ENCODE measurements around the gene KCNG1.
"Not testable (repeated sequence)": the region's sequence is repeated elsewhere in the genome, so short reads cannot be mapped to it uniquely, and the experiment has no call there.

Gene KCNG1, protein sequence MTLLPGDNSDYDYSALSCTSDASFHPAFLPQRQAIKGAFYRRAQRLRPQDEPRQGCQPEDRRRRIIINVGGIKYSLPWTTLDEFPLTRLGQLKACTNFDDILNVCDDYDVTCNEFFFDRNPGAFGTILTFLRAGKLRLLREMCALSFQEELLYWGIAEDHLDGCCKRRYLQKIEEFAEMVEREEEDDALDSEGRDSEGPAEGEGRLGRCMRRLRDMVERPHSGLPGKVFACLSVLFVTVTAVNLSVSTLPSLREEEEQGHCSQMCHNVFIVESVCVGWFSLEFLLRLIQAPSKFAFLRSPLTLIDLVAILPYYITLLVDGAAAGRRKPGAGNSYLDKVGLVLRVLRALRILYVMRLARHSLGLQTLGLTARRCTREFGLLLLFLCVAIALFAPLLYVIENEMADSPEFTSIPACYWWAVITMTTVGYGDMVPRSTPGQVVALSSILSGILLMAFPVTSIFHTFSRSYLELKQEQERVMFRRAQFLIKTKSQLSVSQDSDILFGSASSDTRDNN

DNA sequence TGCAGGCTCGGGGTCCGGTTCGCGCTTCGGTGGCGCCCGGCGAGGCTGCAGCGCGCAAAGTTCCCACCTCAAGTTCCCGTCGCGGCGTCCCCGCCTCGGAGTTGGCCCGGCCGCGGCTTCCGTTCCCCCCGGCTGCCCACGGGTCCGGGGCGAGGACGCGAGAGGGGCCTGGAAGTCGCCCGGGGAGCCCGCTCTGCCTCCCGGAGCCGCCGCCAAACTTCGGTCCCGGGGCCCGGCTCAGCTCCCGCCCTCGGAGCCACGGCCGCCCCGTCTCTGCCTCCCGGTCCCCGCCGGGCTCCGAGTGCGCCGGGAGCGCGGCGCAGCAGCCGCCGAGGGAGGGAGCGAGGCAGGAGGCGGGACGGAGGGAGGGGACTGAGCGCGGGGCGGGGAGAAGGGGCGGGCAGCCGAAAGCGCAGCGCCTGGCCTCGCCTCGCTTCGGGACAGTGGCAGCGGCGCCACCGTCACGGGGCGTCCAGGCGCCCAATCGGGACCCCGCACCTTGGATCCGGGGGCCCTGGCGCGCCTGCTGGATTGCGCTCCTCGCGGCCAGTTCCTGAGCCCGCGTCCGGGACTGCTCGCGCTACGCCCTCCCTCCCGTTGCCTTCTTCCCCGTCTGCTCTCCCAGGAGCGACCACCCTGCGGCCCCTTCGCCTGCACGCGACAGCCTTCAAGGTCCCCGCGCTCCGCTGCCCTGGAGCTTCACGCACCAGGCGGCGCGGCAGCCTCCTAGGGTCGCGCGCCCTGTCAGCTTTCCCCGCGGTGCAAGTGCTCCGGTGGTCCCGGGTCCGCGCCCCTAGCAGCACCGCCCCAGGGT lies at the start of gene KCNG1:
Gene KCNG1, minus strand, starts transcription at position 305 of the 814 bp plus-strand sequence. CDS start 12,769 bp downstream, outside the sequence.
- peak in 1 of 2 donors; percentile 4 for DNase-seq

DNA sequence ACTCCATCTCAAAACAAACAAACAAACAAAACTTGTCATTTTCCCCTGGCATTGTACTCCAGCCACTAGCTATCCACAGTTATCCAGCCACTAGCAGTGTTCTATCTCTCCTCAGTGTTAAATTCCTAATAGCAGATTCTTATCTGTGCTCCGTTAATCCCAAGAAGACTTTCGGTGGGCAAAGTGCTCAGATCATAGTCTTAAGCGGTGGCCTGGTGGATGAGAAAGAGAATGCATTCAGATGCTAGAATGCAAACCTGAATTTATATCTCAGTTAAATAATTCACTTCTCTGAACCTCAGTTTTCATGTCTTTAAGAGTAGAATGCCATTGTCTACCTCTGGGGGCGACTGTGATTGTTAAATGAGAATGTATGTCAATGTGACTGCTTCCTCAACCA lies 47.7 kb upstream of the KCNG1 start:
- no peak for DNase-seq

DNA sequence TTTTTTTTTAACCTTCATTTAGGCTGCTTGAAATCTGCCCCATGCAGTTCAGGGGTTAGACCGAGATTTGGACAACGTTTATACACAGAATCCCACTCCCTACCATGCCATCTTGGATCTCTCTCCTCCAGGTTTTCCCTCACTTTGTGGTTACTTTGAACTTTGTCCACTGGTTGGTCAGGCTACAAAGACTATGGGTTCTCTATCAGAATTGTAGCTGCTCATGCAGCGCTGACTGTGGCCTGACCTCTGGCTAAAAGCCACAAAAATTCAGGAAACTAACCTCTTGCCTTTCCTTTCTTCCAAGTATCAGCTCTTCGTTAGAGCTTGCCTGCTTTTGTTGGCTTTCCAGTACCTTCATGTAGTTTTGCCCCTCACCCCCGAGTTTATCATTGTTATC lies 44.9 kb upstream of the KCNG1 start:
- no peak for DNase-seq

DNA sequence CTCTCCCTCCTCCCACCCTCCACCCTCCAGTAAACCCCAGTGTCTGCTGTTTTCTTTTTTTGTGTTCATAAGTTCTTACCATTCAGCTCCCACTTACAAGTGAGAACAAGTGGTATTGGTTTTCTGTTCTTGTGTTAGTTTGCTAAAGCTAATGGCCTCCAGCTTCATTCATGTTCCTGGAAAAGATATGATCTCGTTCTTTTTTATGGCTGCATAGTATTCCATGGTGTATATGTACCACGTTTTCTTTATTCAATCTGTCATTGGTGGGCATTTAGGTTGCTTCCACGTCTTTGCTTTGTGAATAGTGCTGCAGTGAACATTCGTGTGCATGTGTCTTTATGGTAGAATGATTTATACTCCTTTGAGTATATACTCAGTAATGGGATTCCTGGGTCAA lies 42.7 kb upstream of the KCNG1 start:
- no peak for DNase-seq

DNA sequence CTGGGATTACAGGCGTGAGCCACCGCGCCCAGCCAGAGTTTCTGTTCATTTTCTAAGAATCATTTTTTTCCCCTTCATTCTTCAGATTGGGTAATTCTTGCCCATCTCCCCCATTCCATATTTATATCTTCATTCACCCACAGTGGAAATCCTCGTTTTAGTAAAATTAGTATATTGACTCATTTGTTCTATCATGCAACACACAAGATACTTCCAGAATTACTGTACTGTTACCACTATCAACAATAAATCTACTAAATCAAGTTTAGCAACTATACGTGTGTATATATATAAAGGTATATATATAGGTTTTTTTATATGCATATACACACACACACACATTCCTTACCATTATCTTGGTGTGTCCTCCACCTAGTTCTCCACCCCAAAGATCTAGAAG lies 41.2 kb upstream of the KCNG1 start:
- no peak for DNase-seq

DNA sequence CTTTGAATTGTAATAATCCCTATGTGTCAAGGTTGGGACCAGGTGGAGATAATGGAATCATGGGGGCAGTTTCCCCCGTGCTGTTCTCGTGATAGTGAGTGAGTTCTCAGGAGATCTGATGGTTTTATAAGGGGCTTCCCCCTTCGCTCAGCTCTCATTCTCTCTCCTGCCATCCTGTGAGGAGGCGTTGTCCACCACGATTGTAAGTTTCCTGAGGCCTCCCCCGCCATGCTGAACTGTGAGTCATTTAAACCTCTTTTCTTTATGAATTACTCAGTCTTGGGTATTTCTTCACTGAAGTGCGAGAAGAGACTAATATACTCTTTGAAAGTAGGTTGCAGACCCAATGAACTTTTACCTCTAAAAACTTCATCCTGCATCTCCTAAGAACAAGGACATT lies 39.2 kb upstream of the KCNG1 start:
- DNase-seq, result no peak

DNA sequence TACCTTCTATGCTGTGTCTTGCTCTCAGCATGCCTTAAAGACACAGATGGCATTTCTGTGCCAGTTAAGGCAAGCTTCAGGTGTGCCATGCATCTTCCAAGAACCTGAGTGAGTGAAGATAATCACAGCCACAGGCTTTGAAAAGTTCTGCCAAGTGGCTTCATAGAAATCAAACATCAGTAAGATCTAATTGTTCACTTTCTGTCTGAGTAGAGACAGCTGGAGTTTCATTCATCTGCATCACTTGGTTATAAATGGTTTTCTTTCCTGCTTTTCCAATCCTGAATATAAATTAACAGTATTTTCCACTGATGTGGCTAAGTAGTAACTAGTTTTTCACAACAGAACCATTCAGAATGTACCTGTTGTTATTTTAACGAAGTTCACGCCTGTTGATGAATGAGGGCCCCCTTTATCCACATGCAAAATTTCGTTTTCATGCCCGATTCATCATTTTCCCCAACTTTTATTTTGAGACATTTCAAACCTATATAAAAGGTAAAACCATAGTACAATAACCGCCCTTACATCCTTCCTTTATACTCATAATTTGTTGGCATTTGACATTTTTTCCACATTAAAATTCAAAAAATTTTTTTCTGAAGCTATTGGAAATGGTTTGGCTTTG lies 38.6 kb upstream of the KCNG1 start:
- no peak for DNase-seq

DNA sequence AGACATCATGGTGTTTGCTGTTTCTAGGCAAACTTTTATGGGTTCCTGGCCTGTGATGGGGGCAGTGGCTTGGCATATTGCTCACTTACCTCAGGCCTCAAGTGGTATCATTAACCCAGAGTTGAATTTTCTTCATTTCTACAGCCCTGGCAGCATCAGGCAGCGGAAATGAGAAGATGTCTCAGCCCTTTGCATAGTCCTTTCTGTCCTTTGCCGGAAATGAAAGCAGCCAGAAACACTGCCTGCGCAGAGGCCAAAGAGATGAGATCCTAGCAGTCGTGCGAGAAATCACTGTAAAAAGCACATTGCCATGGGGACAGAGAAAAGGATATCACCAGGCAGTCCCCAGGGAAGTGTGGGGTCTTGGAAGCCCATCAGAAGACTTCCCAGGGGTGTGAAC lies 37.4 kb upstream of the KCNG1 start:
- no peak for DNase-seq

DNA sequence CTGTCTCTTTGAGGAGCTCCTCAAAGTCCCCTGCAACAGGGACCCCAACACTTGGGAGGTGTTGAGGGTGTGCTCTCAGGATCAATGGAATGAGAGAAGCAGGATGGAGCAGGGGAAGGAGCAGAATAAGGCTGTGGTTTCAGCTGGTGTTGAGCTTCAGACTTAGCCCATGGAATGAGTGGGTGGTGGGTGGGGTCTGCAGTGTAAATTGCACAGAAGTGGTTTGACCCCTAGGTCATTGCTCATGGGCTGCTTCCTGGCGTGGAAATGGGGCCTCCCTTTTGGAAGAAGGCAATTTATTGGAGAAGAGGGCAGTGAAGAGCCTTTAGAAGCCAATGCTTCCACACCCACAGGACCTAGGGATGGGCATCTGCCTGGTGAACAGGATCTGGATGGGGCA lies 37.0 kb upstream of the KCNG1 start:
- no peak for DNase-seq

DNA sequence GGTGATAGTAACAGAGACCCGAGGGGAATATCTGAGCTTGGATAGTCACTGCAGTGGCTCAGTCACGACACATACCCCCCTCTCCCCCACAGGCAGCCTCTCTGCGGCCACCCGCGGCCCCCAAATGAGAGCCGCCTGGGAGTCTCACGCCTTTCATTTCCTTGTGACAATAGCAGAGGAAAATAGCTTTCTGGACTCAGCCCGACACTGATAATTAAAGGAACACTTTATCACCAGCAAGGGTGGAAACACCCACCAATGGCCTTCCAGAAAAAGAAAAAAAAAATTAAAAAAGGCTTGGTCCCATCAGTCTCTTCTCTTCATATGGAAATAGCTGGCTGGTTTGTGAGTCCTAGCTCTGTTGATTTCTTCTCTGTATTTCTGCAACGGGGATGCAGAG lies 35.1 kb upstream of the KCNG1 start:
- DNase-seq, result no peak

DNA sequence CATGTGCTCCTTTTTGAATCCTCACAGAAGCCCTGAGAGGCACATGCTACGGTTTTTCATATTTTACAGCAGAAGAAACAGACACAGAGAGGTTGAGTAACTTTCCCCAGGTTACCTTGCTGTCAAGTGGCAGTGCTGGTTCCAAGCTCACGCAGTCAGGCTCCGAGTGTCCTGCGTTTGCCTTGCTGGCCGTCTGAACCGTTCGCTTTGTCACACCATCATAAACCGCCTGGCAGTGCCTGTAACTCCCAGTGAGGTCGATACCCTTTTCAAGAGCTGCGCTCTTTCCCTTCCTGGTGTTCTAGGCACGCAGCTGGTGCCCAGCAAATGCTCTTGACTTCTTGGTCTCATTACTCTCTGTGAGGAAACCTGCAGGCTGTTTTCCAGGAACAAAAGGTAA lies 31.3 kb upstream of the KCNG1 start:
- no peak for DNase-seq

DNA sequence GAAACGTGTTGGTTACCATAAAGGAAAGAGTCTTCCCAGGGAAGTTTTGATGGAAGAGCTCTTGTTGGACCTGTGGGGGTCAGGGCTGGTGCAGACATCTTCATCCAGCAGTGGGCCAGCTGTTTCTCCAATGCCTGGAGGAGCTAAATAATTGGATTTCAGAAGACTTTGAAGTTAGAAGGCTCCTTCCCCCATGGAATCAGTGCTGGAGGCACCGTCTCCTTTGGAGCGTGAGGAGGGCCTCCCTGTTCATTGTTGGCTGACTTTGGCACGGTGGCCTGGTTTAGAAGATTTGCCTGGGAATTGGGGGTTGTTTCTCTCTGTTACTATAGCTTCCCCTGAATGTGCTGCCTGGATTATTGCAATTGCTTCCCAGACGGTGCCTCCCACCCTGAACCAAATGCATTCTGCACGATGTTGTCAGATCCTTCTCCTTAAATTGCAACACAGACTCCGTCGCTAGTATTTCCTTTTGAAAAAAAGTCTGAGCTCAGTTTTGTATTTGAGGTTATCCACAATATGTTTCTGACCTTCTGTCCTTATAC lies 27.7 kb upstream of the KCNG1 start:
- DNase-seq, result no peak

DNA sequence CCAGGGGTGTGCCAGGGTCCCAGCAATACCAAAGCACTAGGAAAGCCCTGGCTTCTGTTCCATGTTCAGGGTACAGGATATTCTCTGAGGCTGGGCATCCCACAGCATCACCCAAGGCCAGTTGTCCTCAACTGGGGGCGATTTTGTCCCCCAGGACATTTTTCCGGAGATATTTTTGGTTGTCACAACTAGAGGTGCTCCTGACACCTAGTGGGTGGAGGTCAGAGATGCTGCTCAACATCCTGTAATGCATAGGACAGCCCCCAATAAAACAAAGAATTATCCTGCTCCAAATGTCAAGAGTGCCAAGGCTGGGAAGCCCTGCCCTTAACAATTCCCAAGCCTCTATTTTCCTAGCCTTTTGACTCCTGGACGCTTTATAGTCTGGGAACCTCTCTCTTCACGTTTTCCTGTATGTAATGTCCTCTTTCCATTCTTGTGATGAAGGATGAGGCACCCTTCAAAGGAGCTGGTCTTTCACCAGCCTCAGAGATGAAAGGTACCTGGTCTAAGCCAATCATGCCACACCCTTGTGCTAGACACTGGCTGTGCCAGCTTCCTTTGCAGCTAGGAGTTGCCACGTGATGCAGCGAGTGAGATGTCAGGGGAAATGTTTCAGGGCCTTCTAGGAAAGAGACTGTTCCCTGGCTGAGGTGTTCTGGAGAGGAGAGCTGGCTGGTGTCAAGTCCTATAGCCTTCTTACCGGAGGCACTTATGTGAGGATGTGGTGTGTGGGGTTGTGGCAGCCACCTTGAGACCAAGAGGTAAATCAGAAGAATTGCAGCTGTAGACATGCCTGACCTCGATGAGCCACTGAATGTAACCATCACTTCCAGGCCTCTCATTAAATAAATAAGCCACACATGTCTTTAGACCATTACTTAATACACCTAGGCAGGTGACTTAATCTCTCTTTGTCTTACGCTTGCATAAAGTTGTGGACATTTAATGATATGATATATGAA lies 23.4 kb upstream of the KCNG1 start:
- DNase-seq, result no peak

DNA sequence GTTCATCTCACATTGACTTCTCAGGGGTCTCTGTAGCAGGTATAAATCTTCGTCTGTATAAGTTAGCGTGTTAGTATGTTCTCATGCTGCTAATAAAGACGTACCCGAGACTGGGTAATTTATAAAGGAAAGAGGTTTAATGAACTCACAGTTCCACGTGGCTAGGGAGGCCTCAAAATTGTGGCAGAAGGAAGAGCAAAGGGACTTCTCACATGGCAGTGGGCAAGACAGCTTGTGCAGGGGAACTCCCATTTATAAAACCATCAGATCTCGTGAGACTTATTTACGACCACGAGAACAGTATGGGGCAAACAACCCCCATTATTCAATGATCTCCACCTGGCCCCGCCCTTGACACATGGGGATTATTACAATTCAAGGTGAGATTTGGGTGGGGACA lies 22.6 kb upstream of the KCNG1 start:
- not testable (repeated sequence) for DNase-seq

DNA sequence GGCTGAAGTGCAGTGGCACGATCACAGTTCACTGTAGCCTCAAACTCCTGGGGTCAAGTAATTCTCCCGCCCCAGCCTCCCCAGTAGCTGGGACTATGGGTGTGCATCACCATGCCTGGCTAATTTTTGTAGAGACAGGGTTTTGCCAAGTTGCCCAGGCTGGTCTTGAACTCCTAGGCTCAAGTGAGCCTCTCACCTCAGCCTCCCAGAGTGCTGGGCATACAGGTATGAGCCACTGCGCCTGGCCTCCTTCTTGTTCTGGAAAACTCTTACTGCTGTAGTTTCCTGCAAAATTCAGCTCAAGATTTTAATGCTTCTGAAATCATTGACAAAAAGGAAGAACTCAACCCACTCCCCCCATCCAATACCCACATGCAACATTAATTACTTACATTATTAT lies 21.9 kb upstream of the KCNG1 start:
- no peak for DNase-seq

DNA sequence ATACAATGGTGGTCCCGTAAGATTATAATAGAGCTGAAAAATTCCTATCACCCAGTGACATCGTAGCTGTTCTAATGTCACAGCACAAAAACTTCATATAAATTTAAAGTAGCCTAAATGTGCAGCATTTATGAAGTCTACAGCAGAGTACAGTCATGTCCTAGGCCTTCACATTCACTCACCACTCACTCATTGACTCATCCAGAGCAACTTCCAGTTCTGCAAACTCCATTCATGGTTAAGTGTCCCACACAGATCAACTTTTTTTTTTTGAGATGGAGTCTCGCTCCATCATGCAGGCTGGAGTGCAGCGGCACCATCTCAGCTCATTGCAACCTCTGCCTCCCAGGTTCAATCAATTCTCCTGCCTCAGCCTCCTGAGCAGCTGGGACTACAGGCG lies 20.9 kb upstream of the KCNG1 start:
- no peak for DNase-seq

DNA sequence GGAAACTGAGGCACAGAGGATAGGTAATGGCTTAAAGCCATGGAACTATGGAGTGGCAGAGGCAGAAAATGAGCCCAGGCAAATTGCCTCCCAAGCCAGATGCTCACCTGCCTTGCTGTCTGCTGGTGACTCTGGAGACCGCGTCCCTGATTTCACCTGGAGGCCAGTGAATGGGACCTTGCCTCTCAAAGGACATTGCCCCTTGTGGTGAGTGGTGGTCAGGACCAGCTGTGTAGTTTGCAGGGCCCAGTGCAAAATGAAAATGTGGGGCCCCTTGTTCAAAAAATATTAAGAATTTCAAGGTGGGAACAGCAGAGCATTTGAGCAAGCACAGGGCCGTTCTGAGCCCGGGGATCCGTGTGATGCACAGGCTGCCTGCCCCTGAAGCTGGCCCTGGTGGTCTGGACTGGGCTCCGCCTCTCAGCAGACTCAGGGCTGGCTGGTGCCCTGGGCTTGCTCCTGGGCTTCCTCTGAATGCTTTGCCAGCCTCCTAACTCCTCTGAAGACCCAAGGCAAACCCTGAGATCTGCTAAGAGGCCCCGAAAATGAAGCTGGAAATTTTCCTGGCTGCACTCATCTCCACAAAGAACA lies 19.8 kb upstream of the KCNG1 start:
- no peak for DNase-seq

DNA sequence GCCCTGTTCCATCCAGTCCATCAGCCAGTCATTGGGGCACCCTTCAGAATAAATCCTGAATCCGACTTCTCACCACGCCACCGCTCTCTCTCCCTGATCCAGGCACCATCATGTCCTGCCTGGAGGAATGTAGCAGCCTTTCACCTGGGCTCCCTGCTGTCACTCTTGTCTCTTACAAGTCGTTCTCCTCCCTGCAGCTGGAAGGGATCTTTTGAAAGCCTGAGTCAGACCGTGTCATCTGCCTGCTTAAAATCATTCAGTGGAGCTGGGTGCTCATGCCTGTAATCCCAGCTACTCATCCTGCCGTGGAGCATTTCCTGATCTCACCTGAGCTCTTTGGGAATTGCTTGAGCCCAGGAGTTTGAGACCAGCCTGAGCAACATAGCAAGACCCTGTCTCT lies 19.2 kb upstream of the KCNG1 start:
- no peak for DNase-seq

DNA sequence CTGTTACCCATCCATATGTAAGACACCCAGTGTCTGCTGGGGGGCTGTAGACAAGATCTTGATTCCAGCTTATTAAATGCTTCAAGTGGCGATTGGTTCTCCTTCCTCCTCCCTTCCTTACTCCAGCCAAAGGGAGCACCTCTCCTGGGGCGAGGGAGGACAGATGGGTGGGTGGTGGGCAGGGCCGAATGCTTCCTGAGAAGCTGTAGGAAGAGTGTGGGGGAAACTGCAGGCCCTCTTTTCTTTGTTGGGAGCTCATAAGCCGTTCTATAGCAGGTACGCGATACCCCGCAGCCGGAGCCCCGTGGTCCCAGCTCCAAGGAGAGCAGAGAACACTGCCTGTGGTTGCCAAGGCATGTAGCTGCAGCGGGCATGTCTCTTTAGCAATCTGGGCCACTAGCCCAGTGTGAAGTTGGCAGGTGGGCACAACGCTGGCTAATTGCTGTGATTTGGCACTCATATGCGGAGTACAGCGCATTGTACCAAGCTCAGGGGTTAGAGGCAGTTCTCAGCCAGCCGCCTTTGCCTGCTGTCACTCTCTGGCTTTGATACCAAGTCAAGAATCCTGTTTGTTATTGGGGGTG lies 14.7 kb upstream of the KCNG1 start:
- DNase-seq, result no peak

DNA sequence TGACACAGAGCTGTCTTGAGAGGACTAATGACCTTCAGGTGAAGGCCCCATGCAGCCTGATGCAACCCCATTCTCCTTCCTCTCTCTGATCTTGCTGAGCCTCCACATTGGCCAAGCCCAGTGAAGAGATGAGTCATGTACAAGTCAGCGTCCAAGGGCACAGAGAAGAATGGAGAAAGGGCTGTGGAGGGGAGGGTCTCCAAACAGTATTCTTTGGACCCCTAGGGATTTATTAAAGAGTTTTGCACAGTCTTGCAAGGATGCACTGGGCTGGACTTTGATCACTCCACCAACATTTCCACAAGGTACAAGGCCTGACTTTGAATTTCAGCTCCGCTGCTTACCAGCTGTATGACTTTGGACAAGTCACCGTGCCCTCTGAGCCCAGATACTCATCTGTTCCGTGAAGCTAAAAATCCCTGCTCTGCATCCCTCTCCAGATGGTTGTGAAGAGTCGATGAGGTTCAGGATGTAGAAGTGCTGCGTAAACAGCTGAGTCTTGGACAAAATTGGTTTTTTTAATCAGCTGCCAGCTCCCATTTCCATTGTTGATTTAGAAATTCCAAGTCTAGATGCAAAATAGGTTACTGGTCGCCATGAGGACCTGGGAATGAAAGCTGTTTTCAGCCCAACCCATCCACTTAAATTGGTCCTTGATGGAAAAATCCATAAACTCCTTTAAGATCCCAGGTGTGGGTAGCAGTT lies 14.1 kb upstream of the KCNG1 start:
- no peak for DNase-seq

DNA sequence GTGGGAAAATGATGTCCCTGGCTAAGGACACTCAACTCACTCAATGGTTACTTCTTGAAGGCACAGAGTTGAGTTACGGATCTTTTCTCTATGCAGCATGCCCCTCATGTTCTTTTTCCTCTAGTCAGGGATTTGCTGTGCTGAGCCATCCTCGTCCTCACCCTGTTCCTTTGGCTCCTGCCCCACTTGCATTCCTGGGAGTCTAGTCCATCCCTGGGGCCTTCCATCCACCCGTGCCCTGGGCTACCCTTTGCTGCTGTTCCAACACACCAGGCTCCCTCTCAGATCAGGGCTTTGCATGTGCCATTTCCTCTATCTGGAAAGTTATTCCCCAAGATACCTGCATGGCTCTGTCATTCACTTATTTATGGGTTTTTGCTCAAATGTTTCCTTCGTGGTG lies 13.3 kb upstream of the KCNG1 start:
- DNase-seq, result no peak

All from activated CD4-positive, alpha-beta T cell treated with anti-CD3 and anti-CD28 coated beads for 4 hours (primary cell).